ENCODE data around the gene IST1.

Gene IST1

DNA sequence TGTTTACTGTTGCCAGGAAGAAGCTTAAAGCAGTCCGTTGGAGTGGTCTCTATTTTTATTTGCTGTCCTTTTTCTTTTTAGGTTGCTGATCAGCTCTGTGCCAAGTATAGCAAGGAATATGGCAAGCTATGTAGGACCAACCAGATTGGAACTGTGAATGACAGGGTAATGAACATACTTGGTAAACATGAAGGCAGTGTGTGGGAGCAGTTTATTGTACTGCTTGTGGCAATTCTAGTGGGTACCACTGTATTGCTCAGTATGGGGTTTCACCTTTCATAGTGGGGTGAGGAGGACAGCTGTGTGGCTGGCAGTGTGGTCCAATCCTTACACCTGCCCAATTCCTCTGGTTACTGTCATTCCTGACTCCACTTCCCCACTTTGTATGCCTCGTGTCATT lies 25.3 kb downstream of the IST1 start:
- no peak for DNase-seq

DNA sequence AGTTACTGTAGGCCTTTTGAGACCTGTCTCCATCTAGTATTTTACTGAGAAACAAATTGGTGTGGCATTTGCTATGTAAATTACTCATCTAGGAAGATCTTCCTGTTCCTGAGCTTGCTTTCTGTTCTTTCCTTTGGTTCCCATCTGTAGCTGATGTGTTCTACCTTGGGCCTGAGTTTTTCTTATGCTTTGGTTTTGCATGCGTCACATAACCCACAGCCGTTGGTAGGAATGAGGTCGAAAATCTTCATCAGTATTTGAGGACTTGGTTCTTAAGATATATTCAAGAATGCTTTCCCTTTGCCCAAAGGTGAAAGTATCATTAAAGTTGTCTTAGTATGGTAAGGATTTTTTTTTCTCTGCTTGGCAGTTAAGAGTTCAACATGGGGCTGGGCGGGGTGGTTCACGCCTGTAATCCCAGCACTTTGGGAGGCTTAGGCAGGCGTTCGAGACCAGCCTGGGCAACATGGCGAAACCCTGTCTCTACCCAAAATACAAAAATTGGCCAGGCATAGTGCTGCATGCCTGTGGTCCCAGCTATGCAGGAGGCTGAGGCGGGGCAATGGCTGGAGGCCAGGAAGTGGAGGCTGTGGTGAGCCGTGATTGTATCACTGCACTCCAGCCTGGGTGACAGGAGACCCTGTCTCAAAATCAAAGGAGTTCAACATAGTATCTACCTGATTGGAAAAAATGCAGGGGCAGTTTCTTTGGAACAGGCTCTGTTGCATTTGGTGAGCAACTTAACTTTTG lies 28.8 kb downstream of the IST1 start:
- DNase-seq, result no peak

- no peak for DNase-seq
Measured at GRCh38 chr16:71924710-71925109, 29.4 kb downstream of the IST1 start.

GRCh38 chr16:71927383-71927782 lies 32.1 kb downstream of the IST1 start:
- no peak for DNase-seq

DNA sequence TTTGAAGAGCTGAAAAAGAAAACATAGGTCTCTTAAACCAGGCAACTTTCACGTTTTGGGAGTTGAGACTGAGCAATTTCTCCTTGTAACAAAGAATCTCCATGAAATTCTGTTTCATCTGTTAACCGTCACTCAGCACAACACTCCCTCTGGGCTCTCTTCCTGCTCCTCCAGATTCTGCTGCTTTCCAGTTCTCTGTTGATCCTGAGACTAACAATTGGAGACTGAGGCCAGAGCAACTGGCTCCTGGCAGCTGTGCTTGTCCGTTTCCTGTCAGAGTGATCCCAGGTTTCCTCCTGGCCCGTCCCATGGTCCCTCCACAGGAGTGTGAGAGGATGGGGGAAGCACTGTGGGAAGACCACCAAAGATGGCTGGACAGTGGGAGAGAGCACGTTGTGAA lies 32.5 kb downstream of the IST1 start:
- no peak for DNase-seq

GRCh38 chr16:71929048-71929447 lies 33.7 kb downstream of the IST1 start:
- no peak for DNase-seq

DNA sequence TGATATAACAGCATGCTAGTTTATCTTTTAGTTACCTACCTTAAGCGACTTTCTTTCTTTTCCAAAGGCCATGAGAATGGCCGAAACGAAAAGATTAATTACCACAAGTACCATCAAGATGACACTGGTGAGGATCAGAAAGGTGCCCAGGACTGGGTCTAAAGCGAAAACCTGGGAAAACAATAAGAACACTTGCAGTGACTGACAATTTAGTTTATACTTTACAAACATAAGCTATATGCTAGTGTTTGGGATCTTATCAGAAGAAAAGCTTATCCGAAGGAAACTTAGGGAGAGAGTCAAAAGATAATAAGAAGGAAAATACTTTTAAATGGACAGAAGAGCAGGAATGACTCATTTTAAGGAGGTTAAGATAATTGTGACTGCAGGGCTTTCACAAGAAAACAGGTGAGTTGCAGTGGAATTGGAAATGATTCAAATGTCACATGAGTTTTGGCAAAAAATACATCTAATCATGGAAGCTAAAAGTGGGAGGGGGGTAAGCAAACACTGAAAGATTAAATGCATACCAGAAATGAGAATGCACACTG lies 34.8 kb downstream of the IST1 start:
- DNase-seq, result no peak

DNA sequence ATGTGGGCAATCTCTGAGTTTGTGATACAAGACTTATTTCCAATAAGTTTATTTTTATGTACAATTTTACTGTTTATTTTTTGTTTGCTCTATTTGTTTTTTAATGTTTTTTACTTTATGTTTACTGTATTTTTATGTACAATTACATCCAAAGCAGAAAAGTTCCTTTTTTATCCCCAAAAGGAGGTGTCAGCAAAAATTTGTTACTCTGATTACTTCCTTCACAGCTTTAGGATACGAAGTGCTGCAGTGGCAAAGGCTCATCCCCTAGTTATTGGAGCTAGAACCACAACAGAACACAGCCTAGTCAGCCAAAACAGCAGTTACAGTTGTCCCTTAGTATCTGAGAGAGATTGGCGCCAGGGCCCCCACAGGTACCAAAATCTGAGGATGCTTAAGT lies 35.7 kb downstream of the IST1 start:
- DNase-seq, result no peak

DNA sequence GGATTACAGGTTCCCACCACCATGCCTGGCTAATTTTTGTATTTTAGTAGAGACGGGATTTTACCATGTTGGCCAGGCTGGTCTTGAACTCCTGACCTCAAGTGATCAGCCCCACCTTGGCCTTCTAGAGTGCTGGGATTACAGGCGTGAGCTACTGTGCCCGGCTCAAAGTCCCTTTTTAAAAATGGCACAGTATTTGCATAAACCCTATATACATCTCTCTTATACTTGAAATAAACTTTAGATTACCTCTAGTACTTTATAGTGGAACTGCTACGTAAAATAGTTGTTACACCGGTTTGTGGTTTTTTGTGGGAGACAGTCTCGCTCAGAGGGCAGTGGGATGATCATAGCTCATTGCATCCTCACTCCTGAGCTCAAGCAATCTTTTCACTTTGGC lies 36.3 kb downstream of the IST1 start:
- DNase-seq, result no peak

DNA sequence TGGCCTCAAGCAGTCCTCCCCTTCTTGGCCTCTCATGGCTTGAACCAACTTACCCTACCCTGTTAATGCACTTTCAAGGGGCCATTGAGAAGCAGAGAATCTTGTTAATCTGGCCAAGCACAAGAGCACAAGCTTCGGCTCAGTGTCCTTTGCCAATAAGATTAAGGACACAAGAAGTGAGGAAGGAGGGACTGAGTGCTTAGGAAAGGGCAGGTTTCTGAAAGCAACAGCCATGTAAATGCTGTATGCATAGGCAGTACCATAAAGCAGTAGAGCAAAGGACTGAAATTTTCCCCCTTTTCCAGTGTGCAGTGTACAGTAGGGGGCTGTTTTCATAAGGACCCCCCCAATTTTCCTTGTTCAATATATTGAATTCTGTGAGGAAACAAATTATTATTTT lies 37.7 kb downstream of the IST1 start:
- DNase-seq, result no peak

DNA sequence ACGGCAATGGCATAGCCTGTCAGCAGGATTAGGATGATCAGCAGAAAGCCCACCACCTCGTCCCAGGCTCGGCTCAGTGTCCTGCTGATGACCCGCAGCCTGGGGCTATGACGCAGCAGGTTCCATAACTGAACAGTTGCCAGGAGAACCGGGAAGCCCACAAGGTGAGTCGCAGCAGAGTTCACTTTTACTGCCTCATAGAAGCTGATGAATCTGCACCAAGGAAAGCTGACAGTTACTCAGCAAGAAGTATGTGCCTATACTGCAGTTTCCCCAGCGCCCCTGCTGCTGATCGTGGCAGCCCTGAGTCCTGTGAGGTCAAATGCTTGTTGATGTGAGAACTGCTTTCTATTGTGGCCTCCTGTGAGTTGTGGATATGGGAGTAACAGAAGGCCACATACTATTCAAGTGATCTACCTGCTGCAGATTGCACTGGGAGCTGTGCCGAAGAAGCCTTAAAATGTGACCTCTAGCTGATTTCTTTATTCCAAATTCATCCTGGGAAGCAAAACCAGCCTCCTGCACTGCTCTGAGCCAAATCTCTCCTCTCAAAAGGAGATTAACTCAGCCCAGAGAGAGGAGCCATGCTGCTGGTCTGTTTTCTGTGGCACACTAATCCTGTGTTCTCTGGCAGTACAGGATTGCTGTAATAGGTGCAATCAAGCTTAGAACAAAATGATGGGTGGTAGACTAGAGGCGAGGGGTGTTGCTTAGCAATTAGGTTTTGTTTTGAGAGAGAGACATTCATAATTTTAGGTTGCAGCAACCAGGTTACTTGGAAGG lies 38.8 kb downstream of the IST1 start:
- DNase-seq, result no peak

GRCh38 chr16:71937868-71938510 lies 42.7 kb downstream of the IST1 start:
- DNase-seq, result no peak

- no peak for DNase-seq
Measured at GRCh38 chr16:71943887-71944286, 48.6 kb downstream of the IST1 start.

DNA sequence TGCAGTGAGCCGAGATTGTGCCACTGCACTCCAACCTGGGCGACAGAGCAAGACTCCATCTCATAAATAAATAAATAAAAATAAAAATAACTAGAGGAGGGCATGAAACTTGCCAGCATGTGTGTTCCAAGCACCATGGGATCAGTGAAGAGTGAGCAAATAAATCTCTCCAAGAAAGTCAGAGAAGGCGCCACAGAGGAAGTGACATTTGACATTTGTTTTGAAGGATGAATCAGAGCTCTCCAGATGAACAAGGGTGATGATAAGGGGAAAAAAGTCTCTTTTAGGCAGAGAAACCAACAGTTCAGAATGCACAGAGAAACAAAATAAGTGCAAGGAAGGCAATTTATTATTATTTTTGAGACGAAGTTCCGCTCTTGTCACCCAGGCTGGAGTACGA lies 50.3 kb downstream of the IST1 start:
- DNase-seq, result no peak

DNA sequence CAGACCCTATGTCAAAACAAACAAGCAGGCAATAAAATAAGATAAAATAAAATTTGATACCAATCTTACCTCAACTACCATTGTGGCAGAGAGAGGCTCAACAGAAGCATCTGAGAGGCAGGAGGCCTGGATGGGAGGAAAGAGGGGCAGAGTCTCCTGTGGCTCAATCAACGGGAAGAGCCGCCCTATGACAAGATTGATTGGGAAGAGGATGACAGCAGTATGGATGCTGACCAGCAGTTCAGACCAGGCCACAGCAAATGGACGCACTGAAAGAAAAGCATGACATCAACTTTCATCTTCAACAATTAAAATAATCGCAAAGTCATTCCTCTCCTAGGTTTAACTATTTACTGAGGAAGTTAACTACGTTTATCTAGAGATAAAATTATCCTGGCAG lies 57.5 kb downstream of the IST1 start:
- DNase-seq, result no peak

DNA sequence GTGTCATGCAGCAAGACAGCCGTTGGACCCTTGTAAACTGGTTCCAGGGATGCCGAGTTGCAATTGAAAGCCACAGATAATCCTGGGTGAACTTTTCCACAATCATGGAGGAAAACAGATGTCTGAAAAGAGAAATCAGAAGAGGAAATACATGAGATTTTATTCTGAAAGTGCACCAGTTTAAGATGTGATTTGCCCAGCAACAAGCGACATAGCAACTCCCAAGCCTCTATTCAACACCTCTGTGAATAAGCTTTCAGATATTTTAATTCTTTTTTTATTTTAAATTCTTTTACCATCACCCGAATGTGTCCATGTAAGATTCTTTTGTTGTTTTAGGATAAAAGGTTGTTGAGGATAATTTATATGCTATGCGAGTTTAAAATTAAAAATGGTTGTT lies 58.8 kb downstream of the IST1 start:
- DNase-seq, result no peak

GRCh38 chr16:71954699-71955195 lies 59.4 kb downstream of the IST1 start:
- DNase-seq, result no peak

DNA sequence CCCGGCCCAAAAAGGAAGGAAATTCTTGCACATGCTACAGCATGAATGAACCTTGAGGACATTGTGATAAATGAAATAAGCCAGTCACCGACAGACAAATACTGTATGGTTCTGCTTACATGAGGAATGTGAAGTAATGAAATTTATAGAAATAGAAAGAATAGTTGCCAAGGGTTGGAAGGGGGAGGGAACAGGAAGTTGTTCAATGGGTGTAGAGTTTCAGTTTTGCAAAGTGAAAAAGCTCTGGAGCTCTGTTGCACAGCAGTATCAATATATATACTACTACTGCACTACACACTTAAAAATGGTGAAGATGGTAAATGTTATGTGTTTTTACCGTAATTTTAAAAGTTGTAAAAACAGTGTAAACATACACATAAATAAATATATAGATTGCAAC lies 61.2 kb downstream of the IST1 start:
- no peak for DNase-seq

GRCh38 chr16:71961066-71962039 lies 66.0 kb downstream of the IST1 start:
- DNase-seq, result peak; percentile 4

DNA sequence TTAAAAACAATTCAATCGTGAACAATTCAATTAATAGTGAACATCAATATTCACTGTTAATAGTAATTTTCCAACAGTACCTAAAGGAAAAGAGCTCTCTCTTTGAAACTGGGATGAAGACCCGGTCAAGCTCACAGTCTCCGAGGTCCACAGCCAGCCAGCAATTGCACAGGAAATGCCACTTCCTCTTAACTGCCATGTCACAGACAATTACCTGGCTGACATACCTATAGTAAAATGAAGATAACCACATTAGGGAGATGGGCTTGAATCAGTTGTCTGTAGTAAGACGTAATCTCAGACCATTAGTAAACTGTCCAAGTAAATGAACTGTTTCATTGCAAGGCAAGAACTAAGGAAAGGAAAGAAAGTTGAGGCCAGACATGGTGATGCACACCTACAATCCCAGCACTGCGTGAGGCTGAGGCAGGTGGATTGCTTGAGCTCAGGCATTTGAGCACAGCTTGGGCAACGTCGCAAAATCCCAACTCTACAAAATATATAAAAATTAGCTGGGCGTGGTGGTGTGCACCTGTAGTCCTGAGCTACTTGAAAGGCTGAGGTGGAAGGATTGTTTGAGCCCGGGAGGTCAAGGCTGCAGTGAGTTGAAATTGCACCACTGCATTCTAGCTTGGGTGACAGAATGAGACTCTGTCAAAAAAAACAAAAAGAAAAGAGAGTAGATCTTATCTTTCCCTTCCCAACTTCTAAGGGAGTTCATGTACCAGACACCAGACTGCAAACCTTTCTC lies 68.0 kb downstream of the IST1 start:
- no peak for DNase-seq

- DNase-seq, result no peak
Measured at GRCh38 chr16:71965223-71965622, 69.9 kb downstream of the IST1 start.

GRCh38 chr16:71966932-71967331 lies 71.6 kb downstream of the IST1 start:
- DNase-seq, result no peak

Data from NCI-H2081 treated with DMSO at 0.1 percent for 48 hours (cell line).